ENCODE measurements around the gene FZR1.
"Not testable (repeated sequence)": the region's sequence is repeated elsewhere in the genome, so short reads cannot be mapped to it uniquely, and the experiment has no call there.

The FZR1 gene

GRCh38 chr19:3546119-3546518 is 40.0 kb downstream of the FZR1 start:
- no peak for DNase-seq (ENCODE audit: low read depth in 2 of 2)

GRCh38 chr19:3547301-3547731 is 41.2 kb downstream of the FZR1 start:
- DNase-seq (ENCODE audit: low read depth in 2 of 2) = peak; percentile 24 to 50

GRCh38 chr19:3547767-3548282 is 41.7 kb downstream of the FZR1 start:
- DNase-seq (ENCODE audit: low read depth in 2 of 2) = no peak

GRCh38 chr19:3548606-3549005 is 42.5 kb downstream of the FZR1 start:
- no peak for DNase-seq (ENCODE audit: low read depth in 2 of 2)

- no peak for DNase-seq (ENCODE audit: low read depth in 2 of 2)
Observed at GRCh38 chr19:3549816-3550215, 43.7 kb downstream of the FZR1 start.

GRCh38 chr19:3550947-3551791 is 45.1 kb downstream of the FZR1 start:
- DNase-seq (ENCODE audit: low read depth in 2 of 2) = no peak

- DNase-seq (ENCODE audit: low read depth in 2 of 2) = no peak
Observed at GRCh38 chr19:3551792-3552095, 45.6 kb downstream of the FZR1 start.

- no peak for DNase-seq (ENCODE audit: low read depth in 2 of 2)
Observed at GRCh38 chr19:3554254-3555083, 48.4 kb downstream of the FZR1 start.

GRCh38 chr19:3555653-3556422 is 49.7 kb downstream of the FZR1 start:
- DNase-seq (ENCODE audit: low read depth in 2 of 2) = no peak

- no peak for DNase-seq (ENCODE audit: low read depth in 2 of 2)
Observed at GRCh38 chr19:3556423-3556977, 50.4 kb downstream of the FZR1 start.

- peak; percentile 55 to 57 for DNase-seq (ENCODE audit: low read depth in 2 of 2)
Observed at GRCh38 chr19:3556978-3557460, 50.9 kb downstream of the FZR1 start.

- peak; percentile 95 for DNase-seq (ENCODE audit: low read depth in 2 of 2)
Observed at GRCh38 chr19:3557461-3558248, 51.5 kb downstream of the FZR1 start, which contains the start of gene MFSD12. MFSD12 (minus strand) TSS chr19:3557586; CDS start chr19:3557403, 183 bp downstream.

GRCh38 chr19:3563709-3564524 is 57.8 kb downstream of the FZR1 start:
- no peak for DNase-seq (ENCODE audit: low read depth in 2 of 2)

GRCh38 chr19:3565139-3565538 is 59.0 kb downstream of the FZR1 start:
- DNase-seq (ENCODE audit: low read depth in 2 of 2) = no peak

- DNase-seq (ENCODE audit: low read depth in 2 of 2) = not testable (repeated sequence)
Observed at GRCh38 chr19:3570042-3570441, 63.9 kb downstream of the FZR1 start.

GRCh38 chr19:3570606-3571011 is 64.5 kb downstream of the FZR1 start:
- no peak for DNase-seq (ENCODE audit: low read depth in 2 of 2)

GRCh38 chr19:3572132-3572854 is 66.2 kb downstream of the FZR1 start:
- peak; percentile 99 for DNase-seq (ENCODE audit: low read depth in 2 of 2)

GRCh38 chr19:3572855-3573161 is 66.7 kb downstream of the FZR1 start, which contains the start of gene HMG20B:
HMG20B (plus strand) TSS chr19:3572944; CDS start chr19:3573310, 366 bp downstream.
- no peak for DNase-seq (ENCODE audit: low read depth in 2 of 2)

All from stimulated activated CD8-positive, alpha-beta memory T cell treated with anti-CD3 and anti-CD28 coated beads, Interleukin-2, amount 100 ng/mL, for 48 hours (primary cell).